Measurements from ENCODE around the gene CALCOCO1.

CALCOCO1 gene

DNA sequence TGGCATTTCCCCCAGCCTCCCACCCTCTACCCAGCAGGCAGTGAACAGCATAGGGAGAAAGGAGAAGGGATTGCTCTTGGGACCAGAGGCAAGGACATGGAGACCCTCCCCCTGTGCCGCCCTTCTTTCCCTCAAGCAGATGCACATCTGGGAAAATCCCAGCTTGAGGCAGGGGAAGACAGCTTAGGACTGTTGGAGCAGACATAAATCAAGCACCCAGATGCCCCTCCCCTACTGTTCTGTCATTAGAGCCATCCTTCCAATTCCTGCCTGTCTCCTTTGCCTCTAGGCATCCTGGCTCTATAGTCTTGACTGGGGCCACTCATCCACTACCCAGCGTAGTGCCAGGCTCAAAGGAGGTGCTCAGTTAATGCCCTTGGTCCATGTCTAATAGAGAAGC is 32.0 kb upstream of the CALCOCO1 start:
- Histone ChIP-seq H3K36me3 (ENCODE audit: low read length) (no peaks in the 10 kb centered on the region), H3F3A (ENCODE audit: insufficient read depth) (peaks cover 7% of the 10 kb centered on the region), H3K9ac (ENCODE audit: low read length) (no peak overlapping the region), H2AFZ (ENCODE audit: low read depth, low read length, severe bottlenecking) (no peak overlapping the region), H3K79me2 (ENCODE audit: insufficient read depth, low read length) (no peaks in the 10 kb centered on the region), H3K9me2 (replicated peaks; ENCODE audit: insufficient read depth, low read length) (no peaks in the 10 kb centered on the region), H3K4me3 (ENCODE audit: insufficient read depth, low read length, poor library complexity, severe bottlenecking) (no peak overlapping the region), H3K9me3 (ENCODE audit: insufficient read depth, low read length) (no peaks in the 10 kb centered on the region), H3K4me2 (ENCODE audit: low read depth, low read length, poor library complexity, severe bottlenecking) (no peak overlapping the region), H3K27me3 (ENCODE audit: low read length) (no peaks in the 10 kb centered on the region), H4K20me1 (ENCODE audit: low read depth, low read length) (no peaks in the 10 kb centered on the region), H3K27ac (ENCODE audit: low read depth, low read length) (no peak overlapping the region)
- TF ChIP-seq, protein P1, sequence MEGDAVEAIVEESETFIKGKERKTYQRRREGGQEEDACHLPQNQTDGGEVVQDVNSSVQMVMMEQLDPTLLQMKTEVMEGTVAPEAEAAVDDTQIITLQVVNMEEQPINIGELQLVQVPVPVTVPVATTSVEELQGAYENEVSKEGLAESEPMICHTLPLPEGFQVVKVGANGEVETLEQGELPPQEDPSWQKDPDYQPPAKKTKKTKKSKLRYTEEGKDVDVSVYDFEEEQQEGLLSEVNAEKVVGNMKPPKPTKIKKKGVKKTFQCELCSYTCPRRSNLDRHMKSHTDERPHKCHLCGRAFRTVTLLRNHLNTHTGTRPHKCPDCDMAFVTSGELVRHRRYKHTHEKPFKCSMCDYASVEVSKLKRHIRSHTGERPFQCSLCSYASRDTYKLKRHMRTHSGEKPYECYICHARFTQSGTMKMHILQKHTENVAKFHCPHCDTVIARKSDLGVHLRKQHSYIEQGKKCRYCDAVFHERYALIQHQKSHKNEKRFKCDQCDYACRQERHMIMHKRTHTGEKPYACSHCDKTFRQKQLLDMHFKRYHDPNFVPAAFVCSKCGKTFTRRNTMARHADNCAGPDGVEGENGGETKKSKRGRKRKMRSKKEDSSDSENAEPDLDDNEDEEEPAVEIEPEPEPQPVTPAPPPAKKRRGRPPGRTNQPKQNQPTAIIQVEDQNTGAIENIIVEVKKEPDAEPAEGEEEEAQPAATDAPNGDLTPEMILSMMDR (IDR thresholded peaks at IDR 0.05; ENCODE audit: insufficient read depth, low read length, poor library complexity, severe bottlenecking), result no peak
- no peak for TF ChIP-seq EZH2phosphoT487 (conservative IDR thresholded peaks at IDR 0.05; ENCODE audit: low read length)

DNA sequence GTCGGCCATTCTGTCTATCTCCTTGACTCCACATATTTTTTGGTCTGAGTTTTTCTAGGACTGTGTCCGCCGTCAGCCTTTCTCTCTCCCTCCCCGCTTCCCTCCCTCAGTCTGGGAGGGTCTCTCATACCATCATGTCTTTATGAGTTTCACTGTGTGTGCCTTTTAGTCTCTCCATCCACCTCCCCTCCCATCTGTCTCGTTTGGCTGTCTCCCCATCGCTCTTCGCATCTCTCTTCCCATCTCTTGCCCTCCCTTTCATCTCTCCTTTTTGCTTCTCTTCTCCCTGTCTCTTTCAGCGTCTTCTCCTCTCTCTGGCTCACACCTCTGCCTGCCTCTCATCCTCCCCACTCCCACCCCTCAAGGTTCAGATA is 31.5 kb upstream of the CALCOCO1 start:
- no peaks in the 10 kb centered on the region for H3K9me2 ChIP-seq (replicated peaks; ENCODE audit: insufficient read depth, low read length)
- H3K4me2 ChIP-seq (ENCODE audit: low read depth, low read length, poor library complexity, severe bottlenecking), result no peak overlapping the region
- H3K9ac ChIP-seq (ENCODE audit: low read length), result no peak overlapping the region
- H3F3A ChIP-seq (ENCODE audit: insufficient read depth), result peaks cover 13% of the 10 kb centered on the region
- H3K36me3 ChIP-seq (ENCODE audit: low read length), result no peaks in the 10 kb centered on the region
- H3K9me3 ChIP-seq (ENCODE audit: insufficient read depth, low read length), result no peaks in the 10 kb centered on the region
- TF ChIP-seq, protein P1 (IDR thresholded peaks at IDR 0.05; ENCODE audit: insufficient read depth, low read length, poor library complexity, severe bottlenecking), result no peak
- TF ChIP-seq EZH2phosphoT487 (conservative IDR thresholded peaks at IDR 0.05; ENCODE audit: low read length), result no peak
- H4K20me1 ChIP-seq (ENCODE audit: low read depth, low read length), result no peaks in the 10 kb centered on the region
- H3K4me3 ChIP-seq (ENCODE audit: insufficient read depth, low read length, poor library complexity, severe bottlenecking), result no peak overlapping the region
- no peak overlapping the region for H3K27ac ChIP-seq (ENCODE audit: low read depth, low read length)
- H3K27me3 ChIP-seq (ENCODE audit: low read length), result no peaks in the 10 kb centered on the region
- no peak overlapping the region for H2AFZ ChIP-seq (ENCODE audit: low read depth, low read length, severe bottlenecking)
- H3K79me2 ChIP-seq (ENCODE audit: insufficient read depth, low read length), result no peaks in the 10 kb centered on the region

DNA sequence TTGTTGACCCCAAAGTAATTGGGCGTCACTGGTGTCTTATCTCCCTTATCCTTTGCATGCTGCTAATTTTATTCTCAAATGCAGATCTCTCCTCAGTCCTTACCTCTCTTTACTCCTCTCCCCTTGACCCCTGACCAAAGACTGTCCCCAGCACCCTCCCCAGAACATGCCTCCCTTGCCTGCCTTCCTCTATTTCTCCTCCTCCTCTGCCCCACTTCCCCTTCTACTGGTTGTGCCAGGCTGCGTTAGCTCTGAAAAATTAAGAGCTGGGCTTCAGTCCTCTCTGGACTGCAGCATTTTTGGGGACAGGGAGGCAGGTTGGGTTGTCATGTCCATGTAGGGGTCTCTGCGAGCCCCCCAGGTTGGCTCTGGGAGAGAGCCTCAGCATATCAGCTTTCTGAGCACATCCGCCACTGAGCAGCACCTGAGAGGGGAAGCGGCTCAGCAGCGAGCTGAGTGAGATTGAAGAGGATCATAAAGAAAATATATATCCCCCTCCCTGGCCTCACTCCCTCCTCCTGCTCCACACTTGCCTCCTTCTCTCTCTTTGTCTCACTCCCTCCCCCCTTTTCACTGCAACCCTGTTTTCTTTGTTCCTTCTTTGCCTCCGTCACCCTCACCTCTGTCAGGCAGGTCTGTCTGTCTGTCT is 31.0 kb upstream of the CALCOCO1 start:
- Histone ChIP-seq H3K9me3 (ENCODE audit: insufficient read depth, low read length) (no peaks in the 10 kb centered on the region), H3K36me3 (ENCODE audit: low read length) (no peaks in the 10 kb centered on the region), H3K27ac (ENCODE audit: low read depth, low read length) (no peak overlapping the region), H3K9ac (ENCODE audit: low read length) (no peak overlapping the region), H3K27me3 (ENCODE audit: low read length) (no peaks in the 10 kb centered on the region), H3K79me2 (ENCODE audit: insufficient read depth, low read length) (no peaks in the 10 kb centered on the region), H3K9me2 (replicated peaks; ENCODE audit: insufficient read depth, low read length) (no peaks in the 10 kb centered on the region), H4K20me1 (ENCODE audit: low read depth, low read length) (no peaks in the 10 kb centered on the region), H3F3A (ENCODE audit: insufficient read depth) (peaks cover 18% of the 10 kb centered on the region), H2AFZ (ENCODE audit: low read depth, low read length, severe bottlenecking) (no peak overlapping the region), H3K4me3 (ENCODE audit: insufficient read depth, low read length, poor library complexity, severe bottlenecking) (no peak overlapping the region), H3K4me2 (ENCODE audit: low read depth, low read length, poor library complexity, severe bottlenecking) (no peak overlapping the region)
- TF ChIP-seq, protein P1 (IDR thresholded peaks at IDR 0.05; ENCODE audit: insufficient read depth, low read length, poor library complexity, severe bottlenecking), result no peak
